ENCODE results near the gene ATP8B1.

Gene ATP8B1

DNA sequence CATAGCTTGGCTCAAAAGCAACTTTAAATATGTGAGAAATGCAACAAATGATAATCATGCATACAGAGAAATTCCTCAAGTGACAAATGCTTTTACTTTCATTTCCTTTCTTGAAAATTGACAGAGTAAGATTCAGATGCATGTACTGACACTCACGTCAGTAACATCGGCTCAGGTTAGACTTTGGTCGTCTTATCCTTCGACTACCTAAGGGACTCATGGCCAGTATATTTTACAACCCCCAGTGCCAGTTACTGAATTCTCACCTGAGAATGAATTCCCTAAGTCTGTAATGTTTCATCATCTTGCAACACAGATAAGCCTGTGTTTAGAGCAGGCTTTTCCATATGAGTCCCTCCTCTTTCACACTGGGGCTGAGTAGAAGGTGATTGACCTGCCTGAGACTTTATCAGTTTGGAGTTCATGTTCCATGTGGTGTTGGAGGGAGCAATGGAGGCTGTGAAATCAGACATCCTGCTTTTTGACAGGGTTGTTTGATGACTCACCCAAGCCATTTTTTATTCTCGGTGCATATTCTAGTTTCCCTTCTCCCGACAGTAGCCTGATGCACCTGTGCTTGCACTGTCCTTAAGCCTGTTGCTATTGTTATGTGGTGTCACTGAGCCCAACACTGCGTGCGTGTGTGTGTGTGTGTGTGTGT lies 30.5 kb upstream of the ATP8B1 start (continued):
- TF ChIP-seq, protein P1, sequence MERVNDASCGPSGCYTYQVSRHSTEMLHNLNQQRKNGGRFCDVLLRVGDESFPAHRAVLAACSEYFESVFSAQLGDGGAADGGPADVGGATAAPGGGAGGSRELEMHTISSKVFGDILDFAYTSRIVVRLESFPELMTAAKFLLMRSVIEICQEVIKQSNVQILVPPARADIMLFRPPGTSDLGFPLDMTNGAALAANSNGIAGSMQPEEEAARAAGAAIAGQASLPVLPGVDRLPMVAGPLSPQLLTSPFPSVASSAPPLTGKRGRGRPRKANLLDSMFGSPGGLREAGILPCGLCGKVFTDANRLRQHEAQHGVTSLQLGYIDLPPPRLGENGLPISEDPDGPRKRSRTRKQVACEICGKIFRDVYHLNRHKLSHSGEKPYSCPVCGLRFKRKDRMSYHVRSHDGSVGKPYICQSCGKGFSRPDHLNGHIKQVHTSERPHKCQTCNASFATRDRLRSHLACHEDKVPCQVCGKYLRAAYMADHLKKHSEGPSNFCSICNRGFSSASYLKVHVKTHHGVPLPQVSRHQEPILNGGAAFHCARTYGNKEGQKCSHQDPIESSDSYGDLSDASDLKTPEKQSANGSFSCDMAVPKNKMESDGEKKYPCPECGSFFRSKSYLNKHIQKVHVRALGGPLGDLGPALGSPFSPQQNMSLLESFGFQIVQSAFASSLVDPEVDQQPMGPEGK (CRISPR knock-in tag; IDR thresholded peaks at IDR 0.05; ENCODE audit: borderline replicate concordance) = no peak
- TF ChIP-seq SNAI2 (CRISPR knock-in tag; IDR thresholded peaks at IDR 0.05) (no peak), TOX (CRISPR knock-in tag; IDR thresholded peaks at IDR 0.05; ENCODE audit: borderline replicate concordance) (no peak), ARNTL (CRISPR knock-in tag; IDR thresholded peaks at IDR 0.05; ENCODE audit: borderline replicate concordance, low read depth) (no peak), BACH2 (CRISPR knock-in tag; IDR thresholded peaks at IDR 0.05; ENCODE audit: borderline replicate concordance) (no peak), PPARA (CRISPR knock-in tag; IDR thresholded peaks at IDR 0.05; ENCODE audit: borderline replicate concordance) (no peak)
- TF ChIP-seq, protein P2, sequence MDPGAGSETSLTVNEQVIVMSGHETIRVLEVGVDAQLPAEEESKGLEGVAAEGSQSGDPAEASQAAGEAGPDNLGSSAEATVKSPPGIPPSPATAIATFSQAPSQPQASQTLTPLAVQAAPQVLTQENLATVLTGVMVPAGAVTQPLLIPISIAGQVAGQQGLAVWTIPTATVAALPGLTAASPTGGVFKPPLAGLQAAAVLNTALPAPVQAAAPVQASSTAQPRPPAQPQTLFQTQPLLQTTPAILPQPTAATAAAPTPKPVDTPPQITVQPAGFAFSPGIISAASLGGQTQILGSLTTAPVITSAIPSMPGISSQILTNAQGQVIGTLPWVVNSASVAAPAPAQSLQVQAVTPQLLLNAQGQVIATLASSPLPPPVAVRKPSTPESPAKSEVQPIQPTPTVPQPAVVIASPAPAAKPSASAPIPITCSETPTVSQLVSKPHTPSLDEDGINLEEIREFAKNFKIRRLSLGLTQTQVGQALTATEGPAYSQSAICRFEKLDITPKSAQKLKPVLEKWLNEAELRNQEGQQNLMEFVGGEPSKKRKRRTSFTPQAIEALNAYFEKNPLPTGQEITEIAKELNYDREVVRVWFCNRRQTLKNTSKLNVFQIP (CRISPR knock-in tag; IDR thresholded peaks at IDR 0.05; ENCODE audit: borderline replicate concordance, low read depth) = no peak
- TF ChIP-seq, protein P3, sequence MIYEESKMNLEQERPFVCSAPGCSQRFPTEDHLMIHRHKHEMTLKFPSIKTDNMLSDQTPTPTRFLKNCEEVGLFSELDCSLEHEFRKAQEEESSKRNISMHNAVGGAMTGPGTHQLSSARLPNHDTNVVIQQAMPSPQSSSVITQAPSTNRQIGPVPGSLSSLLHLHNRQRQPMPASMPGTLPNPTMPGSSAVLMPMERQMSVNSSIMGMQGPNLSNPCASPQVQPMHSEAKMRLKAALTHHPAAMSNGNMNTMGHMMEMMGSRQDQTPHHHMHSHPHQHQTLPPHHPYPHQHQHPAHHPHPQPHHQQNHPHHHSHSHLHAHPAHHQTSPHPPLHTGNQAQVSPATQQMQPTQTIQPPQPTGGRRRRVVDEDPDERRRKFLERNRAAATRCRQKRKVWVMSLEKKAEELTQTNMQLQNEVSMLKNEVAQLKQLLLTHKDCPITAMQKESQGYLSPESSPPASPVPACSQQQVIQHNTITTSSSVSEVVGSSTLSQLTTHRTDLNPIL (CRISPR knock-in tag; IDR thresholded peaks at IDR 0.05; ENCODE audit: low read depth) = no peak

DNA sequence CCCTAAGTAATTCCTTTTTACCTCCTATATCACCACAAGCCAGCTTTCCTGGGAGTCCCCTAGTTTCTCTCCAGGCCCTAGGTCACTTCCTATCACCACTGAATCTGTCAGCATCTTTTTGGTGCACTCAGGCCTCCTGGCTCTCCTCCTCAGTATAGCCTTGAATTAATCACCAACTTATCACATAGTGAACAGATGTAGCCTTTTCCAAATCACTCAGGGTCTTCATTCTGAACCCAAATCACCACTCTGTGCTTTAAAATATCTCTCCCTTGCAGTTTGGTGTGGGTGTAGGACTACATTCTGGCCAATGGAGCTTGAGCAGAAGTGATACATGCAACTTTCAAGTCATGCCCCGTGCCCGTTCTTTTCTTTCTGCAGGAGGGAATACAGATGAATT lies 29.6 kb upstream of the ATP8B1 start:
- TF ChIP-seq ZFP3 (CRISPR knock-in tag; IDR thresholded peaks at IDR 0.05) (no peak), OSR1 (CRISPR knock-in tag; IDR thresholded peaks at IDR 0.05) (no peak), ESRRG (CRISPR knock-in tag; IDR thresholded peaks at IDR 0.05) (no peak), GLIS3 (CRISPR knock-in tag; IDR thresholded peaks at IDR 0.05) (no peak), TCF4 (CRISPR knock-in tag; IDR thresholded peaks at IDR 0.05; ENCODE audit: borderline replicate concordance) (no peak)
- TF ChIP-seq, protein P3 (CRISPR knock-in tag; IDR thresholded peaks at IDR 0.05; ENCODE audit: low read depth) = no peak
- TF ChIP-seq, protein P2 (CRISPR knock-in tag; IDR thresholded peaks at IDR 0.05; ENCODE audit: borderline replicate concordance, low read depth) = no peak
- TF ChIP-seq, protein P4, sequence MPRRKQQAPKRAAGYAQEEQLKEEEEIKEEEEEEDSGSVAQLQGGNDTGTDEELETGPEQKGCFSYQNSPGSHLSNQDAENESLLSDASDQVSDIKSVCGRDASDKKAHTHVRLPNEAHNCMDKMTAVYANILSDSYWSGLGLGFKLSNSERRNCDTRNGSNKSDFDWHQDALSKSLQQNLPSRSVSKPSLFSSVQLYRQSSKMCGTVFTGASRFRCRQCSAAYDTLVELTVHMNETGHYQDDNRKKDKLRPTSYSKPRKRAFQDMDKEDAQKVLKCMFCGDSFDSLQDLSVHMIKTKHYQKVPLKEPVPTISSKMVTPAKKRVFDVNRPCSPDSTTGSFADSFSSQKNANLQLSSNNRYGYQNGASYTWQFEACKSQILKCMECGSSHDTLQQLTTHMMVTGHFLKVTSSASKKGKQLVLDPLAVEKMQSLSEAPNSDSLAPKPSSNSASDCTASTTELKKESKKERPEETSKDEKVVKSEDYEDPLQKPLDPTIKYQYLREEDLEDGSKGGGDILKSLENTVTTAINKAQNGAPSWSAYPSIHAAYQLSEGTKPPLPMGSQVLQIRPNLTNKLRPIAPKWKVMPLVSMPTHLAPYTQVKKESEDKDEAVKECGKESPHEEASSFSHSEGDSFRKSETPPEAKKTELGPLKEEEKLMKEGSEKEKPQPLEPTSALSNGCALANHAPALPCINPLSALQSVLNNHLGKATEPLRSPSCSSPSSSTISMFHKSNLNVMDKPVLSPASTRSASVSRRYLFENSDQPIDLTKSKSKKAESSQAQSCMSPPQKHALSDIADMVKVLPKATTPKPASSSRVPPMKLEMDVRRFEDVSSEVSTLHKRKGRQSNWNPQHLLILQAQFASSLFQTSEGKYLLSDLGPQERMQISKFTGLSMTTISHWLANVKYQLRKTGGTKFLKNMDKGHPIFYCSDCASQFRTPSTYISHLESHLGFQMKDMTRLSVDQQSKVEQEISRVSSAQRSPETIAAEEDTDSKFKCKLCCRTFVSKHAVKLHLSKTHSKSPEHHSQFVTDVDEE (CRISPR knock-in tag; IDR thresholded peaks at IDR 0.05) = no peak
- ATAC-seq = no peak

DNA sequence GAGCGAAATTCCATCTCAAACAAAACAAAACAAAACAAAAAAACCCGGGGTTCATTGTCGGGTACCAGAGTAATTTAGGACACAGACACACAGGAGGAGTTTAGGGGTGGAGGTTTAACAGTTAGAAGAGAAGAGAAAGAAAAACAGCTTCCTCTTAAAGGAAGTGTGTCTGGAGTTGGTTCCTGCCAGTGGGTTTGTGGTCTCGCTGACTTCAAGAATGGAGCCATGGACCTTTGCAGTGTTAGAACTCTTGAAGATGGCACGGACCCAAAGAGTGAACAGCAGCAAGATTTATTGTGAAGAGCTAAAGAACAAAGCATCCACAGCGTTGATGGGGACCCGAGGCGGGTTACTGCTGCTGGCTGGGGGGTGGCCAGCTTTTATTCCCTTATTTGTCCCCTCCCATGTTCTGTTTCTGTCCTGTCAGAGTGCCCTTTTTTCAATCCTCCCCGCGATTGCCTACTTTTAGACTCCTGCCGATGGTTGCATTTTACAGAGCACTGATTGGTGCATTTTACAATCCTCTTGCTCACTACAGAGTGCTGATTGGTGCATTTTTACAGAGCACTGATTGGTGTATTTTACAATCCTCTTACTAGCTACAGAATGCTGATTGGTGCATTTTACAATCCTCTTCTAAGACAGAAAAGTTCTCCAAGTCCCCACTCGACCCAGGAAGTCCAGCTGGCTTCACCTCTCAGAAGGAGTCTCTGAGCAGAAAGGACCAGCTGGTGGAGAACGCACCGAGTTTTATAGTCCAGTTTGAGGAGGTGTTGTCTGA lies 28.7 kb upstream of the ATP8B1 start:
- TF ChIP-seq ZC3H10 (CRISPR knock-in tag; IDR thresholded peaks at IDR 0.05) = no peak
- no peak for TF ChIP-seq ZNF8 (CRISPR knock-in tag; IDR thresholded peaks at IDR 0.05)
- TF ChIP-seq GLIS3 (CRISPR knock-in tag; IDR thresholded peaks at IDR 0.05) = no peak
- TF ChIP-seq, protein P2 (CRISPR knock-in tag; IDR thresholded peaks at IDR 0.05; ENCODE audit: borderline replicate concordance, low read depth) = no peak
- no peak for TF ChIP-seq ZNF70 (CRISPR knock-in tag; IDR thresholded peaks at IDR 0.05)
- TF ChIP-seq, protein P5, sequence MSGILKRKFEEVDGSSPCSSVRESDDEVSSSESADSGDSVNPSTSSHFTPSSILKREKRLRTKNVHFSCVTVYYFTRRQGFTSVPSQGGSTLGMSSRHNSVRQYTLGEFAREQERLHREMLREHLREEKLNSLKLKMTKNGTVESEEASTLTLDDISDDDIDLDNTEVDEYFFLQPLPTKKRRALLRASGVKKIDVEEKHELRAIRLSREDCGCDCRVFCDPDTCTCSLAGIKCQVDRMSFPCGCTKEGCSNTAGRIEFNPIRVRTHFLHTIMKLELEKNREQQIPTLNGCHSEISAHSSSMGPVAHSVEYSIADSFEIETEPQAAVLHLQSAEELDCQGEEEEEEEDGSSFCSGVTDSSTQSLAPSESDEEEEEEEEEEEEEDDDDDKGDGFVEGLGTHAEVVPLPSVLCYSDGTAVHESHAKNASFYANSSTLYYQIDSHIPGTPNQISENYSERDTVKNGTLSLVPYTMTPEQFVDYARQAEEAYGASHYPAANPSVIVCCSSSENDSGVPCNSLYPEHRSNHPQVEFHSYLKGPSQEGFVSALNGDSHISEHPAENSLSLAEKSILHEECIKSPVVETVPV (CRISPR knock-in tag; IDR thresholded peaks at IDR 0.05) = no peak
- TF ChIP-seq ESRRG (CRISPR knock-in tag; IDR thresholded peaks at IDR 0.05) = no peak
- no peak for TF ChIP-seq BACH2 (CRISPR knock-in tag; IDR thresholded peaks at IDR 0.05; ENCODE audit: borderline replicate concordance)
- no peak for TF ChIP-seq ZFP30 (CRISPR knock-in tag; IDR thresholded peaks at IDR 0.05)
- no peak for TF ChIP-seq ARNTL (CRISPR knock-in tag; IDR thresholded peaks at IDR 0.05; ENCODE audit: borderline replicate concordance, low read depth)
- no peak for TF ChIP-seq PPARA (CRISPR knock-in tag; IDR thresholded peaks at IDR 0.05; ENCODE audit: borderline replicate concordance)
- ATAC-seq = no peak

Measured in SK-N-SH treated with all-trans-retinoic acid at 6 μM for 48 hours (cell line).